ENCODE results near the gene MST1. TPM values are rescaled to one million over a fixed set of nuclear protein-coding genes. Genes with fewer than 3 reads are reported as not detected.
A peak's percentile ranks its signal among the peaks of the same experiment; 100 is the strongest.

Gene MST1
- total and polyA plus RNA-seq, 9 of the 15 experiments (the other 6 are each of a cell fraction or from before 2014, with no cell fraction given), result 0.08 to 1.8 (median 0.40) TPM

DNA sequence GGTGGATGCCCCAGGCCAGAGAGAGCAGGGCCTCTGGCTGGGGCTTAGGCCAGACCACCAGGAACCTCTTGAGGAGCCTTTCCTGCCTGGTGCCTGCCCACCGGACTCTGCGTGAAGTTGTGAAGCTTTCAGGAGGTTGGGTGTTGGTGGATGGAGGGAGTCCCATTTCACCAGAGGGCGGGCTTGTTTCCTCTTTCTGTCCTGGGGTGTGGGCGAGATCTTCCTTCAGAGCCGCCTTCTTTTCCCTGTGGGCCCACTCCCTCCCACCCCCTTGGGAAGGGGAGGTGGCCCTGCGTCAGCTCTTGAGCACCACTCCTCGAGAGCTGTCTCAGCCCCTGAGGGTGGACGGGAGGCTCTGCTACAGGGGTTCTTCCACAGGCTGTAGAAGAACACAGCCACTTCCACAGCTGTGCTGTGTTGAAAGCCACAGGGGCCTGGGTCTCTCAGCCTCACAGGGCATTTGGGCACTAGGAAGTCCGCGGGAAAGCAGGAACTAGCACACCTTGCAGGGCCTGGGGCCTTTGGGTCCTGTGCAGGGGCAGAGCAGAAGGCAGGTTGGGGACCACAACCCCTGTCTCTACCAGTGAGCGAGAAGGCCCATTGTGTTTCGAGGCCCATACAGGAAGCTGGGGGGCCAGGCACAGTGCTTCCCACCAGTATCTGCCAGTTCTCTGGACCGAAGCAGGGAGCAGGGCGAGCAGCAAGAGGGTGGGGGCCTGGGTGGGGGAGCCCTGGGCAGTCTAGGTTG is 28.1 kb upstream of the MST1 start:
- H3K4me2 ChIP-seq (ENCODE audit: insufficient read depth, low read length), result no peak overlapping the region
- no peaks in the 10 kb centered on the region for H3K9me3 ChIP-seq (replicated peaks; ENCODE audit: control insufficient read depth, insufficient read depth, low read depth, low read length)
- 94% methylated on average over 9 of the region's 14 CpGs for WGBS (ENCODE audit: insufficient coverage, low coverage, missing lambda C conversion rate)
- in situ Hi-C loops (cut with MboI), result no loop called here
- no peaks in the 10 kb centered on the region for H4K20me1 ChIP-seq (replicated peaks; ENCODE audit: control insufficient read depth, insufficient read depth, low read length)
- no peaks in the 10 kb centered on the region for H3K9me1 ChIP-seq (ENCODE audit: control insufficient read depth, insufficient read depth, low read length)
- H3K27me3 ChIP-seq (ENCODE audit: control insufficient read depth in 2 of 2, insufficient read depth in 2 of 2, low read length in 2 of 2), result no peaks in the 10 kb centered on the region
- CTCF ChIA-PET (ENCODE audit: low intra/inter-chr PET ratio), result no interaction called here
- H3K79me2 ChIP-seq (ENCODE audit: control insufficient read depth, insufficient read depth, low read length), result no peaks in the 10 kb centered on the region
- FAIRE-seq (no peak), DNase-seq (ENCODE audit: extremely low read depth in 1 of 4, low spot score in 3 of 4) (no peak), ATAC-seq (no peak)
- POLR2A ChIA-PET, result interaction anchor here (0.5 to 0.7 kb wide), 2 partner anchors 10 to 60 kb away, joined by 3 to 4 read pairs; no protein-coding TSS in a partner anchor
- TF ChIP-seq ZNF253 (CRISPR knock-in tag; conservative IDR thresholded peaks at IDR 0.05), result no peak
- peak; percentile 12; the same call in 1 of the 2 replicates for TF ChIP-seq POLR2G (IDR thresholded peaks at IDR 0.05; ENCODE audit: low read depth, low read length)
- no peak for TF ChIP-seq NCOA2 (IDR thresholded peaks at IDR 0.05; ENCODE audit: partially characterized antibody in 2 of 2)
- no peak for TF ChIP-seq NR2C2 (CRISPR knock-in tag; IDR thresholded peaks at IDR 0.05)
- TF ChIP-seq NR2C2 (tag; IDR thresholded peaks at IDR 0.05), result no peak
- no peak overlapping the region for H3K9ac ChIP-seq (ENCODE audit: insufficient read depth in 1 of 2, low read depth in 2 of 2, low read length in 2 of 2)
- peaks cover 58% of the 10 kb centered on the region; the same call in 2 of the 3 replicates for H3K36me3 ChIP-seq (ENCODE audit: control insufficient read depth, insufficient read depth, low read length)
- no peak overlapping the region for H3K4me3 ChIP-seq
- BruUV-seq (replicated peaks), result no TSS peak
- H3K4me1 ChIP-seq (replicated peaks in 1 of 2; ENCODE audit: control insufficient read depth in 2 of 2, insufficient read depth in 2 of 2, low read length in 2 of 2), result peaks cover 0 to 16% of the 10 kb centered on the region in 2 experiments; a peak in 1 of 5 replicates
- intact Hi-C loops (cut with micrococcal nuclease), result no loop called here
- H2AFZ ChIP-seq (ENCODE audit: low read depth, low read length), result no peak overlapping the region
- H3K27ac ChIP-seq (ENCODE audit: extremely low read depth, low read depth, low read length), result no peak overlapping the region
